ENCODE data around the gene CDKAL1.

DNA sequence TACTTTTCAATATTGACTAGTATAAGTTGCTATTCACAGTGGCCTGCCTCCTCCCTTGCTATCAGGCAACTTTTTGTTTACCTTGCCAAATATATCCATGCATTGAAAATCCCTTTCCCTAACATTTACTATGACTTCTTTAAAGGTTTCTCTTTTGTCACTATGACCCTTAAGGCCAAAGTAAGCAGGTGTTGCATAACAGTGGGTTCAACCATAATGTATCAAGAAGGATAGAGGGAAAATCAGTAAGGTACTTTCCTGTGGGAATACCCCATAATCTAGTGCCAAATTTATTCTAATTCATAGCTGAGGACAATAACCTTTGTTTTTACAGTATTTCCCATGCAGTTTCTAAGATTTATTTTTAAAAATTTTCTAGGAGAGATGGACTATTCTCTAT lies 527.6 kb downstream of the CDKAL1 start:
- no peak for TF ChIP-seq TCF4 (CRISPR knock-in tag; IDR thresholded peaks at IDR 0.05; ENCODE audit: borderline replicate concordance)
- TF ChIP-seq PPARA (CRISPR knock-in tag; IDR thresholded peaks at IDR 0.05; ENCODE audit: borderline replicate concordance) = no peak
- no peak for TF ChIP-seq ARNTL (CRISPR knock-in tag; IDR thresholded peaks at IDR 0.05; ENCODE audit: borderline replicate concordance, low read depth)
- TF ChIP-seq ZNF8 (CRISPR knock-in tag; IDR thresholded peaks at IDR 0.05) = no peak
- TF ChIP-seq, protein P1, sequence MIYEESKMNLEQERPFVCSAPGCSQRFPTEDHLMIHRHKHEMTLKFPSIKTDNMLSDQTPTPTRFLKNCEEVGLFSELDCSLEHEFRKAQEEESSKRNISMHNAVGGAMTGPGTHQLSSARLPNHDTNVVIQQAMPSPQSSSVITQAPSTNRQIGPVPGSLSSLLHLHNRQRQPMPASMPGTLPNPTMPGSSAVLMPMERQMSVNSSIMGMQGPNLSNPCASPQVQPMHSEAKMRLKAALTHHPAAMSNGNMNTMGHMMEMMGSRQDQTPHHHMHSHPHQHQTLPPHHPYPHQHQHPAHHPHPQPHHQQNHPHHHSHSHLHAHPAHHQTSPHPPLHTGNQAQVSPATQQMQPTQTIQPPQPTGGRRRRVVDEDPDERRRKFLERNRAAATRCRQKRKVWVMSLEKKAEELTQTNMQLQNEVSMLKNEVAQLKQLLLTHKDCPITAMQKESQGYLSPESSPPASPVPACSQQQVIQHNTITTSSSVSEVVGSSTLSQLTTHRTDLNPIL (CRISPR knock-in tag; IDR thresholded peaks at IDR 0.05; ENCODE audit: low read depth) = no peak
- TF ChIP-seq, protein P2, sequence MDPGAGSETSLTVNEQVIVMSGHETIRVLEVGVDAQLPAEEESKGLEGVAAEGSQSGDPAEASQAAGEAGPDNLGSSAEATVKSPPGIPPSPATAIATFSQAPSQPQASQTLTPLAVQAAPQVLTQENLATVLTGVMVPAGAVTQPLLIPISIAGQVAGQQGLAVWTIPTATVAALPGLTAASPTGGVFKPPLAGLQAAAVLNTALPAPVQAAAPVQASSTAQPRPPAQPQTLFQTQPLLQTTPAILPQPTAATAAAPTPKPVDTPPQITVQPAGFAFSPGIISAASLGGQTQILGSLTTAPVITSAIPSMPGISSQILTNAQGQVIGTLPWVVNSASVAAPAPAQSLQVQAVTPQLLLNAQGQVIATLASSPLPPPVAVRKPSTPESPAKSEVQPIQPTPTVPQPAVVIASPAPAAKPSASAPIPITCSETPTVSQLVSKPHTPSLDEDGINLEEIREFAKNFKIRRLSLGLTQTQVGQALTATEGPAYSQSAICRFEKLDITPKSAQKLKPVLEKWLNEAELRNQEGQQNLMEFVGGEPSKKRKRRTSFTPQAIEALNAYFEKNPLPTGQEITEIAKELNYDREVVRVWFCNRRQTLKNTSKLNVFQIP (CRISPR knock-in tag; IDR thresholded peaks at IDR 0.05; ENCODE audit: borderline replicate concordance, low read depth) = no peak
- TF ChIP-seq BACH2 (CRISPR knock-in tag; IDR thresholded peaks at IDR 0.05; ENCODE audit: borderline replicate concordance) = no peak
- no peak for TF ChIP-seq CSDC2 (CRISPR knock-in tag; IDR thresholded peaks at IDR 0.05)
- no peak for TF ChIP-seq OSR1 (CRISPR knock-in tag; IDR thresholded peaks at IDR 0.05)
- TF ChIP-seq ZFP30 (CRISPR knock-in tag; IDR thresholded peaks at IDR 0.05) = no peak
- TF ChIP-seq, protein P3, sequence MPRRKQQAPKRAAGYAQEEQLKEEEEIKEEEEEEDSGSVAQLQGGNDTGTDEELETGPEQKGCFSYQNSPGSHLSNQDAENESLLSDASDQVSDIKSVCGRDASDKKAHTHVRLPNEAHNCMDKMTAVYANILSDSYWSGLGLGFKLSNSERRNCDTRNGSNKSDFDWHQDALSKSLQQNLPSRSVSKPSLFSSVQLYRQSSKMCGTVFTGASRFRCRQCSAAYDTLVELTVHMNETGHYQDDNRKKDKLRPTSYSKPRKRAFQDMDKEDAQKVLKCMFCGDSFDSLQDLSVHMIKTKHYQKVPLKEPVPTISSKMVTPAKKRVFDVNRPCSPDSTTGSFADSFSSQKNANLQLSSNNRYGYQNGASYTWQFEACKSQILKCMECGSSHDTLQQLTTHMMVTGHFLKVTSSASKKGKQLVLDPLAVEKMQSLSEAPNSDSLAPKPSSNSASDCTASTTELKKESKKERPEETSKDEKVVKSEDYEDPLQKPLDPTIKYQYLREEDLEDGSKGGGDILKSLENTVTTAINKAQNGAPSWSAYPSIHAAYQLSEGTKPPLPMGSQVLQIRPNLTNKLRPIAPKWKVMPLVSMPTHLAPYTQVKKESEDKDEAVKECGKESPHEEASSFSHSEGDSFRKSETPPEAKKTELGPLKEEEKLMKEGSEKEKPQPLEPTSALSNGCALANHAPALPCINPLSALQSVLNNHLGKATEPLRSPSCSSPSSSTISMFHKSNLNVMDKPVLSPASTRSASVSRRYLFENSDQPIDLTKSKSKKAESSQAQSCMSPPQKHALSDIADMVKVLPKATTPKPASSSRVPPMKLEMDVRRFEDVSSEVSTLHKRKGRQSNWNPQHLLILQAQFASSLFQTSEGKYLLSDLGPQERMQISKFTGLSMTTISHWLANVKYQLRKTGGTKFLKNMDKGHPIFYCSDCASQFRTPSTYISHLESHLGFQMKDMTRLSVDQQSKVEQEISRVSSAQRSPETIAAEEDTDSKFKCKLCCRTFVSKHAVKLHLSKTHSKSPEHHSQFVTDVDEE (CRISPR knock-in tag; IDR thresholded peaks at IDR 0.05) = no peak
- TF ChIP-seq ZFP3 (CRISPR knock-in tag; IDR thresholded peaks at IDR 0.05) = no peak
- TF ChIP-seq ZC3H10 (CRISPR knock-in tag; IDR thresholded peaks at IDR 0.05) = no peak
- TF ChIP-seq, protein P4, sequence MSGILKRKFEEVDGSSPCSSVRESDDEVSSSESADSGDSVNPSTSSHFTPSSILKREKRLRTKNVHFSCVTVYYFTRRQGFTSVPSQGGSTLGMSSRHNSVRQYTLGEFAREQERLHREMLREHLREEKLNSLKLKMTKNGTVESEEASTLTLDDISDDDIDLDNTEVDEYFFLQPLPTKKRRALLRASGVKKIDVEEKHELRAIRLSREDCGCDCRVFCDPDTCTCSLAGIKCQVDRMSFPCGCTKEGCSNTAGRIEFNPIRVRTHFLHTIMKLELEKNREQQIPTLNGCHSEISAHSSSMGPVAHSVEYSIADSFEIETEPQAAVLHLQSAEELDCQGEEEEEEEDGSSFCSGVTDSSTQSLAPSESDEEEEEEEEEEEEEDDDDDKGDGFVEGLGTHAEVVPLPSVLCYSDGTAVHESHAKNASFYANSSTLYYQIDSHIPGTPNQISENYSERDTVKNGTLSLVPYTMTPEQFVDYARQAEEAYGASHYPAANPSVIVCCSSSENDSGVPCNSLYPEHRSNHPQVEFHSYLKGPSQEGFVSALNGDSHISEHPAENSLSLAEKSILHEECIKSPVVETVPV (CRISPR knock-in tag; IDR thresholded peaks at IDR 0.05) = no peak

All from SK-N-SH treated with all-trans-retinoic acid at 6 μM for 48 hours (cell line).